Measurements from ENCODE around the gene FOXC2.

DNA sequence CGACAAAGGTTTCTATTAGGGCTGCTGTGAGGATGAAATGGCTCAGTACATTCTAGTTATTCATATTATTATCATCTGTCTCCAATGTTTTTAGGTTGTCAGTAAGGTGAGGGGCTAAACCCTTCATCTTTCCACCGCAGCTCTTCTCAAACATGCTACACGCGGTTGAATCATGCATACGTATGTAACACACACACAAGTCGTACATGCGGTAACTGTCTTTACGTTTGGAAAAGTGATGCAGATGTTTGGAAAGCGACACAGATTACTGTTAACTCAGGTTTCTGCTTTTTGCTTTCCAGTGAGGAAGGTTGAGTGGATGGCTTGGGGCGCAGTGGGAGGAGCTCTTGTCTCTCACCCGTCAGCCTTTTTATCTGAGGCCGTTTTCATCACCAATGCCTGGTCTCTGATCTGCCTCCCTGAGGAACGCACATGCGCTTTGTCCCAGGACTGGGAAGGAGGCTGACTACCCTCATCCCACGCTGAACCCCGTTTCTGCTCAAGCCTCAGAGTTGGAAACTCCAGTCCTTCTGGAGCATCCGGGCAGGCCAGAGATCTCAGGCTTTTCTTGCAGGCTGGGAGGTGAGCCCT is 8.6 kb downstream of the FOXC2 start:
- no peak for TF ChIP-seq SIN3A (IDR thresholded peaks at IDR 0.05; ENCODE audit: borderline replicate concordance, insufficient read depth, low read length)
- TF ChIP-seq POLR2AphosphoS5 (IDR thresholded peaks at IDR 0.05; ENCODE audit: low read depth, low read length): no peak
- TF ChIP-seq TAF1 (IDR thresholded peaks at IDR 0.05; ENCODE audit: borderline replicate concordance, insufficient read depth, low read length): no peak
- TF ChIP-seq, protein P1, sequence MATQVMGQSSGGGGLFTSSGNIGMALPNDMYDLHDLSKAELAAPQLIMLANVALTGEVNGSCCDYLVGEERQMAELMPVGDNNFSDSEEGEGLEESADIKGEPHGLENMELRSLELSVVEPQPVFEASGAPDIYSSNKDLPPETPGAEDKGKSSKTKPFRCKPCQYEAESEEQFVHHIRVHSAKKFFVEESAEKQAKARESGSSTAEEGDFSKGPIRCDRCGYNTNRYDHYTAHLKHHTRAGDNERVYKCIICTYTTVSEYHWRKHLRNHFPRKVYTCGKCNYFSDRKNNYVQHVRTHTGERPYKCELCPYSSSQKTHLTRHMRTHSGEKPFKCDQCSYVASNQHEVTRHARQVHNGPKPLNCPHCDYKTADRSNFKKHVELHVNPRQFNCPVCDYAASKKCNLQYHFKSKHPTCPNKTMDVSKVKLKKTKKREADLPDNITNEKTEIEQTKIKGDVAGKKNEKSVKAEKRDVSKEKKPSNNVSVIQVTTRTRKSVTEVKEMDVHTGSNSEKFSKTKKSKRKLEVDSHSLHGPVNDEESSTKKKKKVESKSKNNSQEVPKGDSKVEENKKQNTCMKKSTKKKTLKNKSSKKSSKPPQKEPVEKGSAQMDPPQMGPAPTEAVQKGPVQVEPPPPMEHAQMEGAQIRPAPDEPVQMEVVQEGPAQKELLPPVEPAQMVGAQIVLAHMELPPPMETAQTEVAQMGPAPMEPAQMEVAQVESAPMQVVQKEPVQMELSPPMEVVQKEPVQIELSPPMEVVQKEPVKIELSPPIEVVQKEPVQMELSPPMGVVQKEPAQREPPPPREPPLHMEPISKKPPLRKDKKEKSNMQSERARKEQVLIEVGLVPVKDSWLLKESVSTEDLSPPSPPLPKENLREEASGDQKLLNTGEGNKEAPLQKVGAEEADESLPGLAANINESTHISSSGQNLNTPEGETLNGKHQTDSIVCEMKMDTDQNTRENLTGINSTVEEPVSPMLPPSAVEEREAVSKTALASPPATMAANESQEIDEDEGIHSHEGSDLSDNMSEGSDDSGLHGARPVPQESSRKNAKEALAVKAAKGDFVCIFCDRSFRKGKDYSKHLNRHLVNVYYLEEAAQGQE (IDR thresholded peaks at IDR 0.05; ENCODE audit: insufficient read depth in 1 of 2, low read depth in 2 of 2, low read length in 2 of 2): no peak
- TF ChIP-seq FOXP2 (optimal IDR thresholded peaks at IDR 0.05; ENCODE audit: borderline replicate concordance, extremely low read depth, extremely low read length, insufficient read depth): no peak

All from PFSK-1 (cell line).